Right lobe of liver (tissue), 4 donors: Measurements from ENCODE around the gene PFN1.

Experiments used
- POLR2A ChIP-seq: fragments of 450-650 bp; IDR thresholded peaks from one replicate; pipeline ENCODE4 v1.6.1; 2017; ENCODE audit warnings: antibody characterized with exemption, mild to moderate bottlenecking
- TF ChIP-seq, protein P1 (sequence below), 4 donors: fragments of 200-600 bp in 3 of 4; fragments of 450-650 bp in 1 of 4; IDR thresholded peaks; one replicate each; pipeline versions ENCODE4 v1.5.1 to v1.8.0; 2016 to 2022; ENCODE audit warnings: antibody characterized with exemption in 4 of 4, mild to moderate bottlenecking in 2 of 4
- donor health status: DM: no; HTN: no; CAD: no.
- donor health status: DM: no; HTN: no; CAD: no.
- donor health status: DM: no; HTN: yes; CAD: no.

DNA sequence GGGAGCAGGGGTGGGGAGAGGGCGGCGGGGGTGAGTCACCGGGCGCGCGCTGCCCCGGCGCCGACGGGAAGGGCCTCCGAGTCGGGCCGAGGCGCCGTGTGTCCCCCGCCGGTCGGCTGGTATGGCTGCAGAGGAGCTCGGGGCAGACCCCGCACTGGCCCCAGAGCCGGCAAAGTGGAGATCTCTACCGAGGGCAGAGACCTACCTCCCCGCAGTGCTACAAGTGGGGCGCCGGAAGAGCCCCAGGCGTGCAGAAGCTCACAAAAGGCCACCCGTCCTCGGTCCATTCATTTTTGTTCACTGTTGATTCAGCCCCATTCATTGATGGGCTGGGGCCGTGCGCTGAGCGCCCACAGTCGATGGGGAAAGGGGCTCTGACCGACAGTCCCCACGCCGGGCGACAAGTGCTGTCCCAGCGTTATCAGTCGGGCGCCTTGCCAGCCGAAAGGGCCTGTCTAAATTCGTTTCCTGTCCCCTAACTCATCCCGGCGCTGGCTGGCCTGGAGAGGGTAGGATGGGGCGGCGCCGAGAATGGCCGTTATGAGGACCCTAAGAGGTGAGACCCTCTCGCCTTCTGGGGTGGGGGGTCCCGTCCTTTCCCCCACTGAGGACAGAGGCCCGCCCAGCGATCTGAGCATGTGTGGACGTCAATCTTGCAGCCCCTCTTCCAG lies 1.9 kb upstream of the PFN1 start:
- TF ChIP-seq, protein P1, sequence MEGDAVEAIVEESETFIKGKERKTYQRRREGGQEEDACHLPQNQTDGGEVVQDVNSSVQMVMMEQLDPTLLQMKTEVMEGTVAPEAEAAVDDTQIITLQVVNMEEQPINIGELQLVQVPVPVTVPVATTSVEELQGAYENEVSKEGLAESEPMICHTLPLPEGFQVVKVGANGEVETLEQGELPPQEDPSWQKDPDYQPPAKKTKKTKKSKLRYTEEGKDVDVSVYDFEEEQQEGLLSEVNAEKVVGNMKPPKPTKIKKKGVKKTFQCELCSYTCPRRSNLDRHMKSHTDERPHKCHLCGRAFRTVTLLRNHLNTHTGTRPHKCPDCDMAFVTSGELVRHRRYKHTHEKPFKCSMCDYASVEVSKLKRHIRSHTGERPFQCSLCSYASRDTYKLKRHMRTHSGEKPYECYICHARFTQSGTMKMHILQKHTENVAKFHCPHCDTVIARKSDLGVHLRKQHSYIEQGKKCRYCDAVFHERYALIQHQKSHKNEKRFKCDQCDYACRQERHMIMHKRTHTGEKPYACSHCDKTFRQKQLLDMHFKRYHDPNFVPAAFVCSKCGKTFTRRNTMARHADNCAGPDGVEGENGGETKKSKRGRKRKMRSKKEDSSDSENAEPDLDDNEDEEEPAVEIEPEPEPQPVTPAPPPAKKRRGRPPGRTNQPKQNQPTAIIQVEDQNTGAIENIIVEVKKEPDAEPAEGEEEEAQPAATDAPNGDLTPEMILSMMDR (IDR thresholded peaks at IDR 0.05) = no peak
- TF ChIP-seq POLR2A = peak; percentile 69
